GM13977 (cell line): ENCODE results near the gene C19orf85.

ENCODE experiments used
- DNase-seq: peaks from one replicate; pipeline ENCODE4 v3.0.0; 2012; ENCODE audit warnings: low spot score
- in situ Hi-C: fragments of 300-500 bp; cut with MboI; formaldehyde crosslinking; loops from one replicate; pipeline ENCODE4 v1.12.0; 2022; ENCODE audit warnings: low sequenced_read_pairs, low pct_unique_long_range_greater_than_20kb, mixed read lengths, inconsistent platforms; ENCODE audit not compliant: unreplicated experiment
- TF ChIP-seq, protein P1 (sequence below): IDR thresholded peaks from 2 replicates; pipeline ENCODE4 v1.5.1; 2012; ENCODE audit warnings: mild to moderate bottlenecking, control low read depth; ENCODE audit not compliant: insufficient read depth; ENCODE audit errors: extremely low read depth, missing control alignments

The C19orf85 gene

DNA sequence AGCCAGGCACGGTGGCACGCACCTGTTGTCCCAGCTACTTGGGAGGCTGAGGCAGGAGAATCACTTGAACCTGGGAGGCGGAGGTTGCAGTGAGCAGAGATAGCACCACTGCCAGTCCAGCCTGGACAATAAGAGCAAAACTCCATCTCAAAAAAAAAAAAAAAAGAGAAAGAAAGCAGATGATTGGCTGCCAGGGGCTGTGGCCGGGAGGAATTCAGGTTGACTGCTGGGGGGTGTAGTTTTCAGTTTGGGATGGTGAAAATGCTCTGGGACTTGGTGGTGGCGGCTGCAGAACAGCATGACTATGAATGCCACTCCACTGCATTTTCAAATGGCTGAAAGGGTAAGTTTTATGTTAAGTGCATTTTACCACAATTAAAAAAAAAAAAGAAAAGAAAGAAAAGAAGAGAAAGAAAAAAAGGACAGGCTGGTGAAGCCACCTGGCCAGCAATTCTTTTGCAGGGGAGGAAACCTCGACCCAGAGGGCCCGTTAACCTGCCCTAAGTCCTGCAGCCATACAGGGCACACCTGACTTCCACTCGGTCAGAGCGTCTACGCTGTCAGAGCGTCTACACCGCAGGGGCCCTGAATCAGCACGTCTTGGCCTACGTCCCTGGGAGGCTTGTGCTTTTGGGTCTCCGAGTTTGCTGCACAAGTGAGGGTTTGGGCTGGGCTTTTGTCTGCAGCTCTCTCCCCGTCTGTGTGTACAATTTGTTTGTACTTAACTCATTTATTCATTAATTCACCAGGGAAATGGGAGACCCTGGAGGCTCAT, 6.7 kb downstream of the C19orf85 start:
- TF ChIP-seq, protein P1, sequence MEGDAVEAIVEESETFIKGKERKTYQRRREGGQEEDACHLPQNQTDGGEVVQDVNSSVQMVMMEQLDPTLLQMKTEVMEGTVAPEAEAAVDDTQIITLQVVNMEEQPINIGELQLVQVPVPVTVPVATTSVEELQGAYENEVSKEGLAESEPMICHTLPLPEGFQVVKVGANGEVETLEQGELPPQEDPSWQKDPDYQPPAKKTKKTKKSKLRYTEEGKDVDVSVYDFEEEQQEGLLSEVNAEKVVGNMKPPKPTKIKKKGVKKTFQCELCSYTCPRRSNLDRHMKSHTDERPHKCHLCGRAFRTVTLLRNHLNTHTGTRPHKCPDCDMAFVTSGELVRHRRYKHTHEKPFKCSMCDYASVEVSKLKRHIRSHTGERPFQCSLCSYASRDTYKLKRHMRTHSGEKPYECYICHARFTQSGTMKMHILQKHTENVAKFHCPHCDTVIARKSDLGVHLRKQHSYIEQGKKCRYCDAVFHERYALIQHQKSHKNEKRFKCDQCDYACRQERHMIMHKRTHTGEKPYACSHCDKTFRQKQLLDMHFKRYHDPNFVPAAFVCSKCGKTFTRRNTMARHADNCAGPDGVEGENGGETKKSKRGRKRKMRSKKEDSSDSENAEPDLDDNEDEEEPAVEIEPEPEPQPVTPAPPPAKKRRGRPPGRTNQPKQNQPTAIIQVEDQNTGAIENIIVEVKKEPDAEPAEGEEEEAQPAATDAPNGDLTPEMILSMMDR, result no peak
- in situ Hi-C loops, result no loop called here
- no peak for DNase-seq

DNA sequence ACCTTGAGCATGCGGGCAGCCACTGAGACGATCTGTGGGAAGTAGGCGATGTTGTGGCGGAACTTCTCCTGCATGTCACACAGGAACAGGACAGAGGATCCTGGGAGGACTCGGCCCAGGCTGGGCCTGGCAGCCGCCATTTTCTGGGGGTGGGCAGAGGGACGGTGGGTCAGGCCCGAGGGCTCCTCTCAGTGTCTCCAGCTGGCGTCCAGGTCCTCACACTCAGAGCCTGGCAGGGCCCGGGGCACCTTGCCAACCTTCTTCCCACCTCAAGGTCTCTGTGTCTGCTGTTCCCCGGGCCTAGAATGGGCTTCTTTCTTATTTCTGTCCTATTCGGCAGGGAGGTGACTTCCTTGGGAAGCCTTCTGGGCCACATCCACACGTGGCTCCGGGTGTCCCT, 8.2 kb downstream of the C19orf85 start:
- in situ Hi-C loops, result no loop called here

DNA sequence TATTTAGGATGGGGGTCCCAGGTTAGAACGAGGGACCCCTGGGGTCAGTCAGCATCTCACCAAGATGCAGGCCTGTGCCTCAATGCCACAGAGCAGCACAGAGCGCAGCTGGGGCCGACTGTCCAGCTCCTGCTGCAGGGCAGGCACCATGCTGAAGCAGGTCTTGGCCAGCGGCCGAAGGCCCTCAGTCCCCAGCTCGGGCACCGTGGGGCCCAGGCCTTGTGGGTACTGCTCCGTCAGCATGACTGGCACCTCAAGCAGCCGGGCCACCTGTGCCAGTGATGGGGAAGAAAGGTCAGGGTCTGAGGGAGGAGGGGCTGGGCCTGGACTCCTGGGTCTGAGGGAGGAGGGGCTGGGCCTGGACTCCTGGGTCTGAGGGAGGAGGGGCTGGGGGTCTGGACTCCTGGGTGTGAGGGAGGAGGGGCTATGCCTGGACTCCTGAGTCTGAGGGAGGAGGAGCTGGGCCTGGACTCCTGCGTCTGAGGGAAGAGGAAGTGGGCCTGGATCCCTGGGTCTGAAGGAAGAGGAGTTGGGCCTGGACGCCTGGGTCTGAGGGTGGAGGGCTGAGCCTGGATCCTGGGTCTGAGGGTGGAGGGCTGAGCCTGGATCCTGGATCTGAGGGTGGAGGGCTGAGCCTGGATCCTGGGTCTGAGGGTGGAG, 8.8 kb downstream of the C19orf85 start:
- no peak for DNase-seq
- in situ Hi-C loops, result no loop called here
- TF ChIP-seq, protein P1, result no peak

More for the DNA sequence above, 8.2 kb downstream of the C19orf85 start:
- no peak for DNase-seq
- TF ChIP-seq, protein P1, result no peak

DNA sequence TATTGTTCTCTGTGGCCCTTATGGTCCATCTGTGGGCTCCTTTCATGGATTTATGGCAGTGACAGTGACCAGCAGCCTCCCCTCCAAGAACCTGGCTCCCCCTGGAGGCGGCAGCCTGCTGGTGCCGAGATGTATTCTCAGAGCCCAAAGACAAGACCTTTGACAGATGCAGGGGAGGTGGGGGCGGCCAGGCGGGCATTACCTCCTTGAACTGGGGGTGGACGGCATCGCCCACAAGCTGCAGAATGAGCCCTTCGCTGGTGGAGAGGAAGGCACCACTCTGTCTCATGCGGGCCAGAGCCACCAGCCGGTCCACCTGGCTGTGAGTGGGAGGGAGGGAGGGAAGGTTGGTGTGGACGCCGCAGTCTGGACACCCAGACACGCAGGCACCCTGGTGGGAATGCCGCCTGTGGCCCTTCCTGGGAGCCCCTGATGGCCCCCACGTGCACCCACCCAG, 9.7 kb downstream of the C19orf85 start:
- TF ChIP-seq, protein P1, result peak; percentile 79
- in situ Hi-C loops, result no loop called here
- DNase-seq, result peak; percentile 75

DNA sequence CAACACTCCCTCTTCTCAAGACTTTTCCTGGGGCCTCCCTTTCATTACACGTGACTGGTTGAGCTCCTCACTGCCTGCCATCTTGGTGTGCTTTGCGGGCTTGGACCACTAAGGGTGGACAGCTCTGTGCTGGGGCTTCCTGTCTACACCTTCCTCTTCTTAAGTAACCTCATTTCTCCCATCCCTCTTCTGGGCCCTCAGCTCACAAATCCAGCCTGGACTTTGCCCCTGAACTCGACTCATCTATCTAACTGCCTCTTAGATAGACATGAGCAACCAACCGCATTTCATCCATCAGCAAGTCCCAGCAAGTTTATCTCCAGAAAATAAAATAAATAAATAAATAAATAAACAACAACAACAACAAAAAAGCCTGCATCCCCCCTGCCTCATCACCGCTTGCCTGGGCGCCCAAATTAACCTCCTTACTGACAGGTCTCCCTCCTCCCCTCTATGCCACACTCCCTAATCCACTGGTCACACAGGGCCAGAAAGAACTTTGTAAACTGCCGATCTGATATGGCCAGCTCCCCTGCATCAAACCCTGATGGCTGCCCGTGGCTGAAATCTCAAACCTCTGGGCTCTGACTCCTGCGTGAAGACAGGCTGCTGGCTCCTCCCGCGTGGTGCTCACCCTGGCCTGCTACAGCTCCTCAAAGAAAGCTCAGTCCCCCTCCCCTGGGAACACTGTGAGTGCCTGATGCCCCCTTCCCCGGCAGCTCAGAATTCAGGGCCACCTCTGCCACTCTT, 10.9 kb downstream of the C19orf85 start:
- TF ChIP-seq, protein P1, result no peak
- no peak for DNase-seq
- in situ Hi-C loops, result no loop called here

DNA sequence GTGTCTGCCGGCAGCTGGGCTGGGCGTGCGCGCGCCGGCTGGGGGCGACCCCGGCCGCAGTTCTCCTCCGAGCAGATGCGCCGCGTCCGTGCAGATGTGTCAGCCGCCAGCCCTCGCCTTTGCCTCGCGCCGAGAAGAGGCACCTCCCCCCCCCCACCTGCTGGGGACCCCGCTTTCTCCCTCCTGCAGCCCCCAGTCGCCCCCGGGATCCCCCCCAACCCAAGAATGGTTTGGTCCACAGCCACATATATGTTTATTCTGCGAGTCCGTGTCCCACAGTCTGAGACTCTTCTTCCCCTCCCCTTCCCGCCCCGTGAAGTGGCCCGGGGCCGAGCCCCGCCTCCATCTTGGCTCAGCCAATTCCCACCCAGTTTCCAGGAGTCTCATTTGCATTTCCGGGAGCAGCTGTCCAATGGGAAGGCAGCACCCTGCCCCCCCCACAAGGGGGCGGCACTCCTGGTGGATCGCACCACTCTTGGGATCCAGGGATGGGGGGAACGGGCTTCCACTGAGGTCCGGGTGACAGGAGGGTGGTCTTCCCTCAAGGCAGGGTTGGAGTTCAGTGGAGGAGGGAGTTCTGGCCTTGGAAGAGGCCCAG, 11.7 kb downstream of the C19orf85 start:
- no peak for DNase-seq

More for the DNA sequence above, 11.7 kb downstream of the C19orf85 start:
- in situ Hi-C loops, result no loop called here
- TF ChIP-seq, protein P1, result peak; percentile 12
